Astrocyte (in vitro differentiated cells and primary cell): ENCODE data around the gene GPHN. TPM values are rescaled to one million over a fixed set of nuclear protein-coding genes. Genes with fewer than 3 reads are reported as not detected.

Experiments used
- DNase-seq: peaks from one replicate; pipeline ENCODE4 v3.0.0-alpha.2; 2010; ENCODE audit warnings: low read depth
- FAIRE-seq: peaks from 2 replicates; lab custom pipeline; 2011; peaks lifted over from hg19 to GRCh38; lab: Jason Lieb, UNC
- H2AFZ ChIP-seq: 2 replicates; pipeline ENCODE4 v1.6.0; 2012; ENCODE audit warnings: low read depth, low read length, inconsistent platforms
- H3K27ac ChIP-seq: 2 replicates; pipeline ENCODE4 v1.5.1; 2011; ENCODE audit warnings: low read depth, low read length, inconsistent platforms
- H3K27me3 ChIP-seq: 2 replicates; pipeline ENCODE4 v1.6.0; 2011; ENCODE audit warnings: low read length, inconsistent platforms; ENCODE audit not compliant: insufficient read depth
- H3K36me3 ChIP-seq: 2 replicates; pipeline ENCODE4 v1.5.1; 2011; ENCODE audit warnings: low read length, inconsistent platforms; ENCODE audit not compliant: insufficient read depth
- H3K4me1 ChIP-seq: 2 replicates; pipeline ENCODE4 v1.5.1; 2011; ENCODE audit warnings: low read length, inconsistent platforms; ENCODE audit not compliant: insufficient read depth
- H3K4me2 ChIP-seq: 2 replicates; pipeline ENCODE4 v1.6.0; 2012; ENCODE audit warnings: low read length, inconsistent platforms
- H3K4me3 ChIP-seq: 2 replicates; pipeline ENCODE4 v1.5.1; 2011; ENCODE audit warnings: low read depth, mild to moderate bottlenecking, low read length, inconsistent platforms; ENCODE audit not compliant: insufficient read depth
- H3K79me2 ChIP-seq: 2 replicates; pipeline ENCODE4 v1.6.0; 2012; ENCODE audit warnings: mild to moderate bottlenecking, low read length, inconsistent platforms; ENCODE audit not compliant: insufficient read depth
- H3K9ac ChIP-seq: 2 replicates; pipeline ENCODE4 v1.6.0; 2012; ENCODE audit warnings: mild to moderate bottlenecking, low read length, inconsistent platforms
- H3K9me3 ChIP-seq: 2 replicates; pipeline ENCODE4 v1.5.1; 2012; ENCODE audit warnings: low read depth, mild to moderate bottlenecking, low read length, inconsistent platforms; ENCODE audit not compliant: insufficient read depth
- H4K20me1 ChIP-seq: 2 replicates; pipeline ENCODE4 v1.6.0; 2012; ENCODE audit warnings: low read length, inconsistent platforms; ENCODE audit not compliant: insufficient read depth
- H3K27ac Mint-ChIP-seq: one replicate; pipeline ENCODE4 v1.8.0; 2021; ENCODE audit warnings: mild to moderate bottlenecking, mixed read lengths; ENCODE audit not compliant: unreplicated experiment
- H3K27me3 Mint-ChIP-seq: one replicate; pipeline ENCODE4 v1.8.0; 2021; ENCODE audit warnings: low read depth, mixed read lengths; ENCODE audit not compliant: unreplicated experiment
- H3K36me3 Mint-ChIP-seq: one replicate; pipeline ENCODE4 v1.8.0; 2021; ENCODE audit warnings: low read depth, mixed read lengths; ENCODE audit not compliant: unreplicated experiment
- H3K4me1 Mint-ChIP-seq: one replicate; pipeline ENCODE4 v1.8.0; 2021; ENCODE audit warnings: low read depth, mixed read lengths; ENCODE audit not compliant: unreplicated experiment
- H3K4me3 Mint-ChIP-seq: one replicate; pipeline ENCODE4 v1.8.0; 2021; ENCODE audit warnings: mild to moderate bottlenecking, moderate library complexity, mixed read lengths; ENCODE audit not compliant: unreplicated experiment
- H3K9me3 Mint-ChIP-seq: one replicate; pipeline ENCODE4 v1.8.0; 2021; ENCODE audit warnings: mild to moderate bottlenecking, mixed read lengths; ENCODE audit not compliant: unreplicated experiment
- CTCF ChIP-seq: IDR thresholded peaks from 2 replicates; pipeline ENCODE4 v1.5.1; 2011; ENCODE audit warnings: low read depth, mild to moderate bottlenecking, inconsistent platforms, low read length, moderate library complexity; ENCODE audit not compliant: insufficient read depth
- EZH2 ChIP-seq: IDR thresholded peaks from 2 replicates; pipeline ENCODE4 v1.6.1; 2012; ENCODE audit warnings: mild to moderate bottlenecking, low read length, inconsistent platforms; ENCODE audit not compliant: insufficient read depth
- total RNA-seq: library from RNA; stranded (reverse); gene quantifications from 2 replicates; pipeline ENCODE4 v1.2.1, GENCODE V29; 2021

Gene GPHN
- total RNA-seq, 1 donor from 2014 or later: 6.9 TPM

DNA sequence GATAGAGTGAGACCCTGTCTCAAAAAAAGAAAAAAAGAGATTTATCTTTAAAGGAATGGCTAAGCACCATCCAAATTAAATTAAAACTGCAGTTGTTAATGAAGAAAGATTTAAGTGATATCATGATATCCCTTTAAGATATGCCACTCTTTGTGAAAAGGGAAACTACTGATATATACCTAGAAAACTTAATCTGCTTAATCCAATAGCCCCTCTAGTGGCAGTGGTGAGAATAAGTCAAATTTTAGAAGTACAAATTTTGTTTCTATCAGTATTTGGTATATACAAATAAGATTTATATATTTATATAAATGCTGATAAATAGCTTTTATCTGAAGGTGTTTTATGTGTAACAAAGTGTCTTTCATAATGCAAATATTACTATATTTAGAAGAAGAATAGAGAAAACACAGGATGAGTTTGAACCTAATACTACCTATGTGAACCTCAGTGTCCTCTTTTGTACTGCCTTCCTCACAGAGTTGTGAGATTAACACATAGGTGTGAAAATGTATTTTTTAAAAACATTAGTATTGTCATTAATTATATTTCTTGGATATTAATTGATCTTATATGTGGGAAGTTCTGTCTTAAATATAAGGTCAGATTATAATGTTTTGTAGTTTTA, 629.9 kb downstream of the GPHN start:
- peak; percentile 36 for TF ChIP-seq CTCF
- TF ChIP-seq EZH2: no peak
- Histone ChIP-seq H3K9me3 (no peaks in the 10 kb centered on the region), H3K4me3 (no peak overlapping the region), H3K79me2 (no peaks in the 10 kb centered on the region), H3K27me3 (no peaks in the 10 kb centered on the region), H3K27ac (no peak overlapping the region), H4K20me1 (no peaks in the 10 kb centered on the region), H3K36me3 (no peaks in the 10 kb centered on the region), H3K9ac (no peak overlapping the region), H3K4me1 (no peaks in the 10 kb centered on the region), H3K4me2 (no peak overlapping the region), H2AFZ (no peak overlapping the region)
- no peaks in the 10 kb centered on the region for H3K4me1 Mint-ChIP-seq
- no peak overlapping the region for H3K4me3 Mint-ChIP-seq
- H3K9me3 Mint-ChIP-seq: no peaks in the 10 kb centered on the region
- no peaks in the 10 kb centered on the region for H3K36me3 Mint-ChIP-seq
- DNase-seq (peak; percentile 12), FAIRE-seq (no peak)
- no peak overlapping the region for H3K27ac Mint-ChIP-seq
- H3K27me3 Mint-ChIP-seq: no peaks in the 10 kb centered on the region

DNA sequence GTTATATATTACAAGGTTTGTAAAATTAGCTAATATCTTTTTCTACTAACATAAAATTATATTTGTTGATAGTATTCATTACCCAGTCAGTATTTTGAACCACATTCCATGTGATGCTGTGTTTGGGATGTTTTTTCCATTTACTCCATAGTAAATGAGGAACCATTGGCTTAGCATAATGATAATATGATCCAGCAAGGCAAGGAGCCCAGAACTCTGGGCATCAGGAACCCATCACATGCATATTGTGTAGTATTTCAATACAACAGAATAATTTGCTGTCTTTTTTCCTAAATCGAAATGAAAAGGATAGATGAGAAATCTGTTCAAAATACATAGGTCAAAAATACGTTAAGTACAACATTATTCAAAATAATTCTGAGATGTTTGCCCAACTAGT, 632.6 kb downstream of the GPHN start:
- Histone ChIP-seq H3K9me3 (no peaks in the 10 kb centered on the region), H3K36me3 (no peaks in the 10 kb centered on the region), H3K9ac (no peak overlapping the region), H2AFZ (no peak overlapping the region), H3K4me3 (no peak overlapping the region), H3K4me2 (no peak overlapping the region), H3K27ac (no peak overlapping the region), H3K27me3 (no peaks in the 10 kb centered on the region), H4K20me1 (no peaks in the 10 kb centered on the region), H3K79me2 (no peaks in the 10 kb centered on the region), H3K4me1 (no peaks in the 10 kb centered on the region)
- TF ChIP-seq EZH2 (no peak), CTCF (no peak)
- Mint-ChIP-seq H3K36me3 (no peaks in the 10 kb centered on the region), H3K4me3 (no peak overlapping the region), H3K4me1 (no peaks in the 10 kb centered on the region), H3K27ac (no peak overlapping the region), H3K27me3 (no peaks in the 10 kb centered on the region), H3K9me3 (no peaks in the 10 kb centered on the region)
- FAIRE-seq: no peak
- DNase-seq: no peak

DNA sequence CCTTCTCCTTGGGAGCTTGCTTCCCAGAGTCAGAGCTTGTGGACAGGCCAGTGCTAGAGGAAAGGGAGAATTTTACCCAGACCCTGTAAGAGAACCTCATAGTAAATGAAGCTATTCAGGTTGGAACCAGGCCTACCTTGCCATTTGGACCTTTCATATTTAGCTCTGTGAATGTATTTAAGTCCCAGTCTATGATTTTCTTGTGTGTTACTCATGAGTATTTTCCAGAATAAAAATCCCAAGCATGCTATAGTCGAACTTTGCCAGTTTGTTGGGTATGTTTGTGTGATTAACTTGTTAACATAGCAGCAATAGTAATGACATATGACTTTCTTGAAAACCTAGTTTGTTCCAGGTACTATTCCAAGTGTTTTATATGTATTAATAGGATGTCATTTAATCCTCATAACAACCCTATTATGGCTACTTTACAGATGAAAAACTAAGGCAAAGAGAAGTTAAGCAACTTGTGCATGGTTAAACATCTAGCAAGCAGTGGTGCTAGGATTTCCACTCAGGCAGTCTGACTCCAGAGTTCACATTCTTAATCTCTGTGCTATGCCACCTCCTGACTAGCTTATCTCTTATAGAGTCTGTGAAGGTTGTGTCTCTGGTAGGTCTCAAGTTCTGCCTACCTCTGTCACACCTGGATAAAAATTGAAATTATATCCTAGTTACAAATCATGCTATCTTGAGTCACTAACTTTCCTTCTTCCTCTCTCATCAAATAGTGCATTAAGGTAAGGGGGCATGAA, 633.4 kb downstream of the GPHN start:
- no peak overlapping the region for H3K4me3 ChIP-seq
- H3K4me2 ChIP-seq: no peak overlapping the region
- no peaks in the 10 kb centered on the region for H4K20me1 ChIP-seq
- H3K4me1 ChIP-seq: no peaks in the 10 kb centered on the region
- FAIRE-seq: no peak
- no peaks in the 10 kb centered on the region for H3K79me2 ChIP-seq
- H3K4me1 Mint-ChIP-seq: no peaks in the 10 kb centered on the region
- H3K4me3 Mint-ChIP-seq: no peak overlapping the region
- H3K9me3 Mint-ChIP-seq: no peaks in the 10 kb centered on the region
- no peaks in the 10 kb centered on the region for H3K9me3 ChIP-seq
- no peaks in the 10 kb centered on the region for H3K27me3 ChIP-seq
- no peaks in the 10 kb centered on the region for H3K36me3 Mint-ChIP-seq
- H3K27ac ChIP-seq: no peak overlapping the region
- no peak for DNase-seq
- H3K9ac ChIP-seq: no peak overlapping the region
- H3K27me3 Mint-ChIP-seq: no peaks in the 10 kb centered on the region
- H3K36me3 ChIP-seq: no peaks in the 10 kb centered on the region
- H2AFZ ChIP-seq: no peak overlapping the region
- H3K27ac Mint-ChIP-seq: no peak overlapping the region
- TF ChIP-seq CTCF: no peak
